Activated T-cell treated with anti-CD3 and anti-CD28 coated beads for 4 hours (primary cell): ENCODE data around the gene IGF1R.

Experiments
- DNase-seq: peaks from one replicate; pipeline ENCODE4 v3.0.0-alpha.2; 2020

Gene IGF1R

DNA sequence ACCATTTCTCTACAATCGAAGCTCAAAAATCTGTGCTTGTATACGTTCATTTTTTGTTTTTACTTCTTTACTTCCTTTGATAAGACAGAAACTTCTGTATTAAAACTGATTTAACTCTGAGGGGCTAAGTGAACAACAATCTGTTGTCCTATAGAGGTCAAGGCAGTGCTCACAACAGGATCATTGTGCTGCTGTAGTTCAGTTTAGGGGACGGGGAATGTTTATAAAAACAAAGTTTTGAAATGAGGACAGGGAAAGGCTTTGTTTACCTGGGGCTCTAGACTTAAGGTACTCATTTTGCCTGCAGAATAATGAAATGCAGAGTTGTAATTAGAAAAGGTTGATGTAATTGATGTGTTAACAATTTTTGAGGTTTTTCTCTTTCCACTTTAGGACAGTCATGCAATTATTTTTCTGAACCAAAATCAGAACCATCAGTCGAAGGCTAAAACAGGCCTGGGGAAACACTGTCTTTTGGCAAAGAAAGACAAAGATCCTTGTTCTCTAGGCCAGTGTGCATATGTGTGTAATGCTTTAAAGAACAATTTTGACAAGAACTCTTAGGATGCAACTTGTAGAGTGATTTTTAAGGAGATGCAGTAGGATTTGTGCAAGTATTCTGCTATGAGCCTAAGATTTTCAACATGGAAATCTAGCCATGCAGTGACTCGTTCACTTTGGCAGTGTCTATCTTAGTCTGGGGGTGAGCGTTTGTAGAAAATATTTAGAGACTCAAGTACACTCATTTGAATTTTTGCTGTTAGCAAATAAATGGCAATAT lies 194.0 kb downstream of the IGF1R start:
- no peak for DNase-seq

DNA sequence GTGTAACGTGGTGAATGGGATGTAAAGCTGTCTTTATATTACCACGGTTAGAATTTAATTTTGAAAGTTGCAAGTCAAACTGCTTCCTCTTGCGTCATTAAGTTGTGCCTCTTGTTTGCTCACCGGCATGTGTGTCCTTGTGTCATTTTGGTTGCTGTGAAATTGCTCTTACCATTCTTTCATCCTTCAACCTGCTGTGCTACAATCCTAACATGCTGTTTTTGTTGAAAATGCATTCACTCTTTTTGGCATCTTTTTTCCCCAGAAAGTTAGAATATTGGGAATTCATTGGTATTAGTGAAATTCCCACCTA lies 194.6 kb downstream of the IGF1R start:
- no peak for DNase-seq

DNA sequence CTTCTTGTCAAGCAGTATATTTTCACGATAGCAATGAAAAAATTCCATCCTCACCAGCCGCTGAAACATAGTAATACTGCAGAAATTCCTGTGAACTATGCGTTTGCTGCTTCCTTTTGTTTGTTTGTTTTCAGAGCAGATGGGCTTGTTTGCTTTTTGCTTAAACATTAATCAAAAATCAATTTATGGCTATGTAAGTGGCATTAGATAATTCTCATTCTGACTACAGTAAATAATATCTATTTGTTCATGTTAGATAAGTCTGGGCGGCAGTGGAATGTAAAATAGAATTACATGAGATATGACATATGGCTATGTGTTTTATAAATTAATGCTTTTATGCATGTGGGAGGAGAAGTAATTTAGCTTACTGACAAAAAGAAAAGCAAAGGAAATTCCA lies 195.5 kb downstream of the IGF1R start:
- no peak for DNase-seq

DNA sequence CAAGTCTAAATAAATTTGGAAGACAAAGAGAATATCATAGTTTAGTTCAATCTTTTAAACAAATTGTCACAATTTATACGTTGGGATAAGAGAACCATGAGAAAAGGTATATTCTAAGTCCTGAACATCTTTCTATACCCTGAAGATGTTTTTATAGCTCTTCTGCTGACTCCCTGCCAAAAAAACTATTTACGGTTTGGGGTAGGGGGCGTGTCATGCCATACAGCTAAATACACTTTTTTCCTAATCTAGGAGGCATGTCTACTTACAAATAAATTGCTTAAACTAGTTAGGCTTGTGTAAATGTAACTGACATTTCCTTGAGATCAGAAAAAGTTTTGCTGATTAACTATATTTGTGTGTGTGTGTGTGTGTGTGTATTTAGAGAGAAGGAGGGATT lies 195.9 kb downstream of the IGF1R start:
- no peak for DNase-seq

DNA sequence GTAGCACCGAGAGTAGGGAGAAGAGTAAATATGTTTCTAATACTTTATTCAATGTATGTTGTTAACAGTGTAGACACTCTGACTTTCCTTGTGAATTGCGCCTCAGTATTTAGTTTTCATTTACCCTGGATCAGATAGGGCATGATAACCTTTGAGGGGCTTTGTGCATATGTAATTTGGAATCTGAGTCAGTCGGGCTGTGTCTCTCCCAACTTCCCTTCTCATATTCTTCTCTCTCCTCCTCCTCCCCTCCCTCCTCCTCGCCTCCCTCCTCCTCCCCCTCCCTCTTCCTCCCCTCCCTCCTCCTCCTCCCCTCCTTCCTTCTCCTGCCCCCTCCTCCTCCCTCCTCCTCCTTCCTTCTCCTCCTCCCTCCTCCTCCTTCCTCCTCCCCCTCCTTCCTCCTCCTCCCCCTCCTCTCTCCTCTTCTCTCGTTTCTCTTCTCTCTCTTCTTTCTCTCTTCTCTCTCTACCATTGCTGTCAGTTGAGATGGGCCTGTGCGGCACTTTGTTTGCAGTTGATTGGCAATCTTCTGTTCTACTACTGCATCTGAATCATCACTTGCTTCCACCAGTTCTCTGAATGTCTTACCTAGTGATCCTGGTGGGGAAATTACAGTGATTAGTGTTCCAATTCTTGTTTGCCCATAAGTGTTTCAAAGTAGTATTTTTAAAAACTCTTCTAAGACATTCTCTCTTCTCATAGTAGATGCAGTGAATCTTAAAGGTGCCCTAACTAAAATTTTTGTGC lies 197.0 kb downstream of the IGF1R start:
- DNase-seq, result no peak

DNA sequence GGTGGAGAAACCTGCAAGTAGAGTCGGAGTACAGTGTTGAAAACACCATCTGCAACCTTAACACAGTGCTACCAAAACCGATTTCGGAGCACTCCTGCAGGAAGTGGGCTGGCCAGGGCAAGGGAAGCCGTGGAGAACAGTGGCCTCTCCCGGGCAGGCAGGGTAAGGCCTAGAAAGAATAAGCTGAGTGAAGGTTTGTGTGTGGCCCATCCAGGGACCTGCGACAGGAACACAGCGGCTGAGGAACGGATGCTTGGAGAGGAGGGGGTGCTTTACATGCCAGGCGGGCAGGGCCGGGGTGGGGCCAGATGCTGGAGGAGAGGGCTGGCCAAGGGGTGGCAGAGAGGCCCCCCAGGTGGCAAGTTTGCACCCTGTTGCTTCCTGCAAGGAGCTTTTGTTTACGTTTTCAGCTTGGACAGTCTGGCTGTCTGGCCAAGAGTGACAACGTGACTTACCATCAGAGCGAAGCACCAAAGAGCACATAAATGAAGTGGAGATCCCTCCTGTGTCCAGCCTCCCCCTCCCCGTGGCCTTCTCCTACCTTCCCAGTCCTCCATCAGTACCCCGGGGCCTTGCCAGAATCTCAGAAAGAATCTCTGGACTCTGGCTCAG lies 202.7 kb downstream of the IGF1R start:
- DNase-seq, result no peak

DNA sequence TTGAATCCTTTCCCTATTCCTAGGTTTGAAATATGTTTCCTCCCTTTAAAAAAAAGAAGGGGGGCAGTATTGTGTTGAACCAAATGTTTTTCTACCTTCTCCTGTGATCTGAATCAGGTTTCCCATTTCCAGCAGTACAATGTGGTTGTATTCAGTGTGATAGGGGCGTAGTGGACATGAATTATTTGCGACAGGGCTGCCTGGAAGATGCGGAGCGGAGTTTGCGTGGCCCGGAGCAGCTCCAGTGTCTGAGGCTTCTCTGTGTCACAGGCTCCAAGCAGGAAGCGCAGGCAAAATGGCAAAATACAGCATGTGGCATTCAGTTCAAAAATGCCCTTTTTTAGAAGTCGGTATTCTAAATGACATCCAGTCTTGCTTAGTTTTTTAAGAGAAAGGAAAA lies 204.8 kb downstream of the IGF1R start:
- DNase-seq, result no peak

DNA sequence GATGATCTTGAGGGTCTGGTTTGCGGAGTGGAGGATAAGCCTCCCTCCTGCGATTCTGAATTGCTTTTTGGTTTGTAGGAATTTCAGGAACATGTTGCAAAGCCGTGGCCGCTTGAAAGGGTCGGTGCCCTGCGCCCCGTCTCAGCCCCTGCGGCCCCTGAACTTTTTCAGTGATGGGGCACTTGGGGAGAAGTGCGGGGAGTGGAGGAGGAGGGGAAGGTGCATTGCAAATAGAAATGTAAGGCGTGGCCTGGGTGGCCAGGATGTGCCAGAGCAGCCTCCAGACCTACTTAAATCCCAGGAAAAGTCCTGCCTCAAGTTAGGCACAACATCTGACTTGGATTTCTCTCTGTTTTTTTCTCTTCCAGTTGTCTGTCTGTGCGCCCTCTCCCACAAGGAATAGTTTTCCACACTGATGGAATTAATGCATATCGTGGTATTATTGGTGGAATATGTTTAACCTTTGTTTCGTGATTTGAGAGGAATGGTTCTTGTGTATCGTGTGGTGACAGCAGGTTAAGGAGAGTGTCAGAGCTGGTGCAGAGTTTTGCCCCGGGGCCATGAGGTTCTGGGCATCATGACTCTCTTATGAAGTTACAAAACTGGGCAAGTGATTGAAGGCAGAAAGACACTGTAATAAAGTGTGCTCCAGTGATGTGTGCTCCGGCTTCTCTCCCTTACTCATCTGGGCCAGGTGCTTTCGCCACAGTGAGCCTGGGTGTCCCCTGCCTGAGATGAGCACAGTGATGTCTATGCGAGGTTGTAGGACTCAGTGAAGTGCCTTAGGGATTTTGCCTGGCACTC lies 205.5 kb downstream of the IGF1R start:
- no peak for DNase-seq

DNA sequence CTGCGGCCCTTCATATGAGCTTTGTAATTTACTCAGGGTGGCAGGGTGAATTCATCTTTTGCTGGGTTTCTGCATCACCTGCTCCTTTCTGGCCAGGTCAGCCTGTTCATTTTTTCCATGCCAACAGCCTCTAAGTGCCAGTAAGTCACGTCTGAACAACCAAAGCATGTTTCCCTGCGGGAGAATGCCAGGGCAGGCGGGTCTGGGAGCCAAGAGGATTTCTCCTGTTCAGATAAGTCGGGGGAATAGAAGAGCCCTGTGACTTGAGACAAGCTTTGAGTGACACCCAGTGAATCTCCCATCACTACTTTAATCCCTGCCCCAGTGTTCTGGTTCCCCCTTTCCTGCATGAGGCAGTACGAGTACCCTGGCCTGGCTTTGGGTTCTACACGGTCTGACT lies 206.2 kb downstream of the IGF1R start:
- DNase-seq, result no peak

DNA sequence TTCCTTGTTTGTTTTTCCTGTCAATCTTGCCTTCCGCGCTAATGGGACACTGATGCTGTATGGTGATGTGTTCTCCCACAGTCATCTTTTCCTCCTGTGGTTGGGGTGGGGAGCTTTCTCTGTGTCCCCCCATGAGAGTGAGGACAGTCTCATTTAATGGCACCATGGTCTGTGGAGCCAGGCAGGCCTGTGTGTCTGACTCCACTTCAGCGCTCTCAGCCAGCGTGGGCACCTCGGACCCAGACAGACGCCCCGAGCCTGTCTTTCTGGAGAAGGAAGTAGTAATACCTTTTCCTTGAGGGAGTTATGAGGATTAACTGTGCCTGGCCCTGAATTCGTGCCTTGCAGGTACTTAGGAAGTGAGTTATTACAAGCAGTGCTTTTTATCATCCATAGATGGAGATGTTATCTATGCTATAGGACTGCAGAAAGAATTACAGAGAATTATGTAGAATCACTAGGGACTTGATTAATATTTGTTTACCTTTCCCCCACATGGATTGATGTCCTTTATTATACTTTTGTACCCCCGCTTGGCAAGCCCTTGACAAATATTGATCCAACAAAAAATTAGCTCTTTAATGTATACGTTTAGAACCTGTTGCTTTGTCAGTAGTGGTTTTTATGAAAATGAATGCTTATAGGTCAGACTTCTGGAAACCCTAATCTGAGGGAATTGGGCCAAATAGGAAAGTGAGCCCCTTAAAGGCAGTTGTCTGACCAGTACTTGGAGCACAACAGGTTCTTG lies 206.9 kb downstream of the IGF1R start:
- DNase-seq, result no peak

DNA sequence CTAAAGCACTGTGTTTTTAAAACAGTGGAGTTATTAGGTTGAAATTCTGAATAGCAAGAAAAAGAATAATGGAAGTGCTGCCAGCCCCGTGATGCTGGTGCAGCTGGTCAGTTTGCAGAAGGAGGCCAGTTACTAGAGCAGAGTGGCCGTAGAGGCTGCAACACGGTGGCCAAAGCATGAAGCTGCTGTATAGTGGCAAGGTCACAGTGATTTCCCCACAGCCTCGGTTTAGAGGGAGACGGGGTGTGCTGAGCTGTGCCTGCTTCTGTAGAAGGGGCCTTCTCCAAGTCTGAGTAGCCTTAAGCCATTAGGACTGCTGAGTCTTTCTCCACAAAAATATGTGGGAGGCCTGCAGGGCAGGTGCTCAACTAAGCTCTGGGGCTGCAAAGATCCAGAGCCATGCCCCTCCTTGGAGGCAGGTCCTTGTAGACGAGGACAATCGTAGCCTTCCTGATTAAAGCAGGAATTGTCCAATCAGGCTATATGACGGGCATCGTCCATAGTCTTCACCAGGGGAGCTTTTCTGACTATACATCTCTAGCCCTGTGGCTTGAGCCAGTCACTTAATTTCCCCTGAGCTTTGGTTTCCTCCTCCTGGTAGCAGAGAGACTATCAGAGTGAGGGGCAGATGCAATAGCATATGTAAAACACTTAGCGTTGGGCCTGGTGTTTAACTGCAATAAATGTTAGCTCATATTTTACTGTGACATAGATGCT lies 207.6 kb downstream of the IGF1R start:
- DNase-seq, result no peak

DNA sequence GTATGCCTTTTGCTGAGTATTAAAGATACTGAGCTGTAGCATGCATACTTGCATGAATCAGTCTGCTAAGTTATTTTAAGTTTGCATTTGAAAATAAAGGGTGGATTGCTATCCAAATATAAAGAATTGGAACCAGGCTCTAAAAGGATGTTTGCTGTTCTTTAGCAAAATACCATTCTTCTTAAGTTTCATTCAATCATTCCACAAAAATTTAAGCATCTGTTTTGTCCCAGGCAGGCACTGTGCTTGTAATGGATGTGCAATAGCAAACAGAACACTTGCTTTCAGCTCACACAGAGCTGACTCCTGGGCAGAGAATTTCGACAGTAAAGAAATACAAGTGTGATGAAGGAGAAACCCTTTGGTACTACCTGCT lies 208.2 kb downstream of the IGF1R start:
- DNase-seq, result no peak

DNA sequence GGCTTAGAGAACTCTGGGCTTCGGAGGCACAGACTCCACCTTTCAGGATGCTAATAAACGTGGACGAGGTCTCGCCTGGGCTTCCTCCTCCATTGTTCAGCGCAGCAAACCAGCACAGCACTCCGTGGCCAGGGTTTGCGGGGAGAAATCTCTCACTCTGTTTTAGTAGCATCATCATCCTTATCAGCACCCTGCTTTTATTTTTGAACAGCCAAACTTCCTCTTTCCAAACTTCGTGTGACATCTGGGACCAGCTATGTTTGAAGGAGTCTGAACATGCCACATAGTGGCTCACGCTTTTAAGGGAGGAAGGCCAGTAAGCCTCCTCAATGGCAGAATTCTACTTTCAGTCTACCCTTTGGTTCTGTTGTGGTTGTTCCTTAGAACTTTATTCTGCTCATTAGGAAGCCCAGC lies 210.3 kb downstream of the IGF1R start:
- no peak for DNase-seq

DNA sequence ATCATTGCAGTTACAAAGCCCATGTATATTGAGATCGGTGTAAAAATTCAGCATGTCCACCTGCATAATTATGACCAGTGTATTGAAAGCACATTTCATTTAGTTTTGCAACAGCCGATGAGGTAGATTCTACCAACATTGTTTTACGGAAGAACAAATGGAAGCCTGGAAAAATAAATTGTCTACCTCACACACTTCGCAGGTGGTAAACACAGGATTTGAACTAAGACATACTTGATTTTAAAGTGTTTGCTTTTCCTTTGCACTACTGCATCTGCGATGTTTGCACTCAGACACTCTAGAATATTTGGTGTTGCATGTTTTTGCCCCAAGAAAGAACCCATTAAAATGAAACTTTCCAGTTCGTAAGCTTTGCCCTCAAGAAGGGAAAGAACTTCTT lies 210.8 kb downstream of the IGF1R start:
- no peak for DNase-seq

DNA sequence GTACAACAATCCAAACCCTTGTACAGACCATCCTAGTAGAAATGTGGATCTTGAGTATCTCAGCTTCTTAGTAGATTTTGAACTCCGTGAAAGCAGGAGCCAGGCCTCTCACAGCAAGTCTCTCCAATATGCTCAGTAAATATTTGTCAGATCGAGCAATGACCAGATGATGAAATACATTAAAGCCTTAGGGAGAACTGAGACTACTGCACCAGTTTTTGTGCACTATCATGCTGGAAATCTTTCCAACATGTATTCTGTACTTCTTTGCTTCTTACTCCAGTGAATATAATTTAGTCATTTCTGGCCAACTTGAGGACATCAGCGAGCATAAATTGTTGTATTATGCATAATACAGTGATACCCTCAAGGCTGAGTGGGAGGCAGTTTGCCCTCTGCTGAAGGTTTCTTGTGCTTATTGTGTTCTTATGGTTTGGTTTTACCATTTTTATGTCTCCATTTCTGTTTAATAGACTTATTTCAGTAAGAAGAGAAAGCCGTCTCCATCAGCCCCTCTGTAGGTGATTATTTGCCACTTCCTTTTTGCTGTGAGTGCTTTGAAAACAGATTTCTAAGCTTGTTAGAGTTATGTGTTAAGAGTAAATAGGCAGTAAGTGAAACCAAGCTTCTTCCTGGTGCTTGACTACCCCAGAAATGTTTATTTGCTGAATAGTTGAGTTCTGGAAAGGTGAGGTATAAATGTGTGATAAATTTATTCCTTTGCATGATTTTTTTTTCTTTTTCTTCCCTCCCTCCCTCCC lies 212.1 kb downstream of the IGF1R start:
- no peak for DNase-seq

DNA sequence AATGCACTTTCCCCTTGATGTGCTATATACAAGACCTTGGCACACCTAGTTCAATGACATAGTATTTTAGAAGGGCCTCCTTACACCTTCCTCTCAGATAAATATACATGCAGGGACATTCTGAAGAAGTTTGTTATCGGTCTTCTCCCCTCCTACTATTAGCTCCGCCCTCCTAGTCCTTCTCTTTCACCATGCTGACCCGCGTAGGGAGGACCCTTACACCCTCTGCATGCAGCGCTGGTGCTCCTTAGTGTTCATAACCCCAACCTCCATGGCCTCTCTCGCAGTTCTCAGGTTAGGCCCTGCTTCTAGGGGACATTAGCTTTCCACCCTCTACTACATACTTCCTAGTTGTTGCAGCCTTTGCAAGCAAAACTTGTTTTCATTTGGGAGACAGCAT lies 212.8 kb downstream of the IGF1R start:
- no peak for DNase-seq

DNA sequence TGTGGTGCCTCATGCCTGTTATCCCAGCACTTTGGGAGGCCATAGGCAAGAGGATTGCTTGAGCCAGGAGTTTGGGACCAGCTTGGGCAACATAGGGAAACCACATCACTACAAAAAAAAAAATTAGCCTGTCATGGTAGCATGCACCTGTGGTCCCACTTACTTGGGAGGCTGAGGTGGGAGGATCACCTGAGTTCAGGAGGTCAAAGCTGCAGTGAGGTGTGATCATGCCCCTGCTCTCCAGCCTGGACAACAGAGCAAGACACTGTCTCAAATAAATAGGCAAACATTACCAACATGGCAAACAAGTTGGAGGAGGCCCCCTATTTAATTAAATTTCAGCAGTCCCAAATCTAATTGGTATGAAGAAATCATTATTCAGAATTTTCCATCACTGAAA lies 215.6 kb downstream of the IGF1R start:
- no peak for DNase-seq

DNA sequence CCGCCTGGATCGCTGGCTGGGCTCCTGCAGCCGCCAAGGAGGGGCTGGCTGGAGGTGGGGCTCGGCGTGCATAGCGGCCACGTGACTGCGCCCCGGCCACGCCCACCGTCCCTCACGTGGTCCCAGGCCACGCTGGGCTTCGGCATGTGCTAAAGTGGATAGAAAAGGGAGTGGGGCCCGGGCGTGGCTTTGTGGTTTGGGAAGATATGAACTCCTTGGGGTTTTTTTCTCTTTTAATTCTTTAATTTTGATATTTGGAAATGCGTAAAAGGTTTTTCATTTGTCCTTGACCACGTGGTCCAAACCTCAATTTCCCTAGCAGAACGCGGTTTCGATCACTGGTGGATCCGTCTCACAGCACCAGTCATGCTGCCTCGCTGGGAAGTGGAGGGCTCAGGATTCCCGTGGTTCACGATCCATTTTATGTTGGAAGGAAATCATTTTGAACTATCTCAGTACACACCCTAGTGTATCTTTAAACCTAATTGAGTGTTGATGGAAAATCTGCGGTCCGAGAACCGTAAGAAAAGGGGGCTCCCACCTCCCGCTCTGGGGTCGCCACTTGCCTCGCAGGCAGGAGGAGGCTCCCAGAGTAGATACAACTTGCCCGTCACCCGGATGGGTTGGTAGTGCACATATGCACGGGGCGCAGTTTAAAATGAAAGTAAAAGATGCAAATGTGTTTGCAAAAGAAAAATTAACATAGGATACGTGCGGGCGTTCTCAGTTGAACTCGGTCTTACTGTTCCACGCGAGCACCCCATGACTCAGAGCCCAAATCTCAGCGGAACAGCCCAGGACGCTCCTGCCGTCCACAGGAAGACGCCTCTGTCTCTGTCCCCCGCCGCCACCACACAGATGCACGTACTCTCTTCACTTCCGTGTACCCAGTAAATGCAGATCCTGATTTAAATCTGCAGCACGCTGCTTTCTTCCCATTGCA lies 217.3 kb downstream of the IGF1R start:
- DNase-seq, result peak; percentile 59

DNA sequence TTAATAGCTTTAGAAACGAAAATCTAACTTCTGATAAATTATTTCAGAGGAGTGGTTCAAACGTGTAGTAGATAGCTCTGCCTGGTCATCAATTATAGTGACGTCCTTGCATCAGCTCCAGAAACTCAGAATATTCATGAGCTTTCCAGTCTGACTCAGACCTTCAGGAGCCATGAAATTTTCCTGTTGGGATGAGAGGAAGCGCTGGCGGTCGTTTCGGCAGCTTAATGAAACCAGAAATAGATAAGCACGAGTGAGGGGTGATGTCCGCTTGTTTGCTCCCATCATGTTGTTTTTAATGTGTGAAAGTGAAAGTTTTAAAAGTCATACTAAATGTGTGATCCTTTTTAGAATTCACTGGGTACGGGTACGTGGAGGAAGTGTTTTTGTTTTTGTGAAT lies 218.2 kb downstream of the IGF1R start:
- DNase-seq, result no peak

DNA sequence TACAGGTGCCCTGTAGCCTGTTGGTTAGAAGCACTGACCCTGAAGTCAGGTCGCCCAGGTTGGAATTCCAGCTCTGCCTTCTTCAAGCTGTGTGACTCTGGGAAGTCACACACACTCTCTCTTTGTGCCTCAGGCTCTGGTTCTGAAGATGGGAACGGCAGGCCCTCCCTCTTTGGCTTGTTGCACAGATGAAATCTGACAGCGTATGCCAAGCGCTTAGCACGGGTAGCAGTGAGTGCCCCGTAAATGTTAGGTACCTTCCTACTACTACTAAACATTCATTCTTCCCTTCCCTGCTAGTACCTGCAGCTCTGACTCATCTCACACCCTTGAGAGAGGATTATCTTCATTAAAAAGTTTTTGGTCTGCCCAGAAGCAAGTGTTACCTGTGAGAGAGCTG lies 220.2 kb downstream of the IGF1R start:
- no peak for DNase-seq
